Measurements from ENCODE around the gene PDIA6. TPM values are rescaled to one million over a fixed set of nuclear protein-coding genes. Genes with fewer than 3 reads are reported as not detected.

PDIA6 gene
- total RNA-seq, 4 donors from 2014 or later, result 35.2 to 90.3 (median 66.3) TPM

- intact Hi-C loops (cut with DNase I; ENCODE audit: low total_unique reads), result no loop called here
- peaks cover 0 to 10% (median 0%) of the 10 kb centered on the region in 4 donors for H3K4me1 ChIP-seq
- 83 to 88% methylated on average over 9 to 13 of the region's 13 CpGs for WGBS, 2 donors (ENCODE audit: low coverage in 1 of 2)
These were observed 47.7 kb upstream of the PDIA6 start for GRCh38 chr2:10860081-10860813.

GRCh38 chr2:10859278-10859677 lies 46.7 kb upstream of the PDIA6 start:
- in situ Hi-C loops (cut with MboI; ENCODE audit: low pct_ligation_motif_present in 1 of 4, low pct_unique_long_range_greater_than_20kb in 1 of 4, low sequenced_read_pairs in 3 of 4) (no loop called here), intact Hi-C loops (cut with DNase I; ENCODE audit: low total_unique reads) (no loop called here)
- Histone ChIP-seq H3K27ac (no peak overlapping the region), H3K4me3 (no peak overlapping the region), H3K9me3 (no peaks in the 10 kb centered on the region), H3K4me1 (peaks cover 0 to 6% (median 0%) of the 10 kb centered on the region in 4 donors), H3K36me3 (no peaks in the 10 kb centered on the region), H3K27me3 (peaks cover 6% of the 10 kb centered on the region)
- no peak for TF ChIP-seq CTCF (IDR thresholded peaks at IDR 0.05)
- TF ChIP-seq EP300 (IDR thresholded peaks at IDR 0.05; ENCODE audit: low read depth), result no peak
- TF ChIP-seq POLR2A (IDR thresholded peaks at IDR 0.05), result no peak
- TF ChIP-seq POLR2AphosphoS5 (IDR thresholded peaks at IDR 0.05), result no peak
- no peak for DNase-seq
- 53 to 69% methylated on average over 6 of the region's 6 CpGs for WGBS, 2 donors (ENCODE audit: low coverage in 1 of 2)

More at GRCh38 chr2:10860081-10860813, 47.7 kb upstream of the PDIA6 start:
- H3K4me3 ChIP-seq, result no peak overlapping the region
- H3K36me3 ChIP-seq, result no peaks in the 10 kb centered on the region
- in situ Hi-C loops (cut with MboI; ENCODE audit: low pct_ligation_motif_present in 1 of 4, low pct_unique_long_range_greater_than_20kb in 1 of 4, low sequenced_read_pairs in 3 of 4), result no loop called here
- peaks cover 4% of the 10 kb centered on the region for H3K27me3 ChIP-seq
- H3K9me3 ChIP-seq, result no peaks in the 10 kb centered on the region
- H3K27ac ChIP-seq, result no peak overlapping the region
- TF ChIP-seq CTCF (IDR thresholded peaks at IDR 0.05) (no peak), POLR2AphosphoS5 (IDR thresholded peaks at IDR 0.05) (no peak), POLR2A (IDR thresholded peaks at IDR 0.05) (no peak)
- no peak for DNase-seq

GRCh38 chr2:10848541-10848940 lies 36.0 kb upstream of the PDIA6 start:
- DNase-seq, result no peak
- H3K9me3 ChIP-seq, result no peaks in the 10 kb centered on the region
- TF ChIP-seq EP300 (IDR thresholded peaks at IDR 0.05; ENCODE audit: low read depth), result no peak
- no peak for TF ChIP-seq POLR2A (IDR thresholded peaks at IDR 0.05)
- no peak for TF ChIP-seq CTCF (IDR thresholded peaks at IDR 0.05)
- no peak for TF ChIP-seq POLR2AphosphoS5 (IDR thresholded peaks at IDR 0.05)
- H3K36me3 ChIP-seq, result no peaks in the 10 kb centered on the region
- H3K4me3 ChIP-seq, result no peak overlapping the region
- H3K27ac ChIP-seq, result no peak overlapping the region
- in situ Hi-C loops (cut with MboI; ENCODE audit: low pct_ligation_motif_present in 1 of 4, low pct_unique_long_range_greater_than_20kb in 1 of 4, low sequenced_read_pairs in 3 of 4) (loop anchor here in 3 of 4 donors (25.0 kb wide), 2 partner anchors 564 to 589 kb away; no protein-coding TSS in a partner anchor), intact Hi-C loops (cut with DNase I; ENCODE audit: low total_unique reads) (no loop called here)
- peaks cover 0 to 12% (median 5%) of the 10 kb centered on the region in 4 donors for H3K4me1 ChIP-seq
- no peaks in the 10 kb centered on the region for H3K27me3 ChIP-seq
- WGBS, 2 donors (ENCODE audit: low coverage in 1 of 2), result 45 to 96% methylated on average over 2 to 4 of the region's 4 CpGs

- no peak for TF ChIP-seq POLR2A (IDR thresholded peaks at IDR 0.05)
- no peak for TF ChIP-seq EP300 (IDR thresholded peaks at IDR 0.05; ENCODE audit: low read depth)
- no peak for TF ChIP-seq POLR2AphosphoS5 (IDR thresholded peaks at IDR 0.05)
- no peak for TF ChIP-seq CTCF (IDR thresholded peaks at IDR 0.05)
- Histone ChIP-seq H3K36me3 (no peaks in the 10 kb centered on the region), H3K9me3 (peaks cover 0 to under 1% of the 10 kb centered on the region in 2 donors), H3K27me3 (no peaks in the 10 kb centered on the region), H3K4me1 (peaks cover 0 to 12% (median 5%) of the 10 kb centered on the region in 4 donors), H3K4me3 (no peak overlapping the region), H3K27ac (peak overlapping the region in 1 of 4 donors; percentile 37)
- intact Hi-C loops (cut with DNase I; ENCODE audit: low total_unique reads) (no loop called here), in situ Hi-C loops (cut with MboI; ENCODE audit: low pct_ligation_motif_present in 1 of 4, low pct_unique_long_range_greater_than_20kb in 1 of 4, low sequenced_read_pairs in 3 of 4) (loop anchor here in 3 of 4 donors (25.0 kb wide), 2 partner anchors 565 to 590 kb away; no protein-coding TSS in a partner anchor)
- 60 to 77% methylated on average over 2 to 7 of the region's 7 CpGs for WGBS, 2 donors (ENCODE audit: low coverage in 1 of 2)
- no peak for DNase-seq
These were observed 34.4 kb upstream of the PDIA6 start for GRCh38 chr2:10847008-10847407.
